PC-9 (cell line): ENCODE measurements around the gene PTPN21. TPM values are rescaled to one million over a fixed set of nuclear protein-coding genes. Genes with fewer than 3 reads are reported as not detected.

Source experiments
- BruUV-seq: library from RNA; stranded (reverse); fragments of 400-500 nt; replicated peaks from 2 replicates; lab custom pipeline; 2021; lab: Mats Ljungman, UMichigan
- CTCF ChIA-PET: fragments of 300-600 bp; sonication (Branson Sonifier 250); formaldehyde crosslinking; loops from one replicate; lab custom pipeline; 2022; ENCODE audit warnings: antibody characterized with exemption; lab: Charles Lee
- POLR2A ChIA-PET: fragments of 300-600 bp; sonication (Branson Sonifier 250); formaldehyde crosslinking; loops from one replicate; lab custom pipeline; 2022; ENCODE audit warnings: antibody characterized with exemption; ENCODE audit not compliant: unreplicated experiment; lab: Charles Lee
- DNase-seq, 2 experiments: peaks; one replicate each; pipeline versions ENCODE4 v3.0.0 to v3.0.0-alpha.2; 2015 to 2022; ENCODE audit warnings: mixed read lengths in 1 of 2
- H2AFZ ChIP-seq: fragments of 200-600 bp; sonication (generic); 2 replicates; pipeline ENCODE4 v1.8.1; 2017; ENCODE audit warnings: antibody characterized with exemption
- H3F3A ChIP-seq: fragments of 200-600 bp; sonication (generic); 2 replicates; pipeline ENCODE4 v1.8.1; 2017; ENCODE audit warnings: antibody characterized with exemption, mild to moderate bottlenecking, low read depth; ENCODE audit not compliant: insufficient read depth
- H3K27ac ChIP-seq: fragments of 200-600 bp; sonication (generic); 2 replicates; pipeline ENCODE4 v1.6.1; 2016; ENCODE audit warnings: mixed run types
- H3K27me3 ChIP-seq: fragments of 200-600 bp; sonication (generic); 2 replicates; pipeline ENCODE4 v1.6.1; 2016; ENCODE audit warnings: low read depth, mixed run types; ENCODE audit not compliant: insufficient read depth
- H3K36me3 ChIP-seq: fragments of 200-600 bp; sonication (generic); 2 replicates; pipeline ENCODE4 v1.6.1; 2016; ENCODE audit warnings: low read depth, mixed run types
- H3K4me1 ChIP-seq: fragments of 200-600 bp; sonication (generic); replicated peaks from 2 replicates; pipeline ENCODE4 v1.6.1; 2016; ENCODE audit warnings: mixed run types; ENCODE audit not compliant: insufficient read depth
- H3K4me2 ChIP-seq: fragments of 200-600 bp; sonication (generic); 2 replicates; pipeline ENCODE4 v1.6.1; 2017; ENCODE audit warnings: mixed run types
- H3K4me3 ChIP-seq: fragments of 200-600 bp; sonication (generic); 2 replicates; pipeline ENCODE4 v1.6.1; 2016; ENCODE audit warnings: mixed run types
- H3K79me2 ChIP-seq: fragments of 200-600 bp; sonication (generic); 2 replicates; pipeline ENCODE4 v1.6.1; 2017; ENCODE audit warnings: low read depth, mixed run types
- H3K9me2 ChIP-seq: fragments of 200-600 bp; sonication (generic); 2 replicates; pipeline ENCODE4 v1.8.1; 2017; ENCODE audit warnings: mild to moderate bottlenecking; ENCODE audit not compliant: insufficient read depth
- H3K9me3 ChIP-seq: fragments of 200-600 bp; sonication (generic); 2 replicates; pipeline ENCODE4 v1.8.1; 2016; ENCODE audit warnings: low read depth; ENCODE audit not compliant: insufficient read depth
- H4K20me1 ChIP-seq: fragments of 200-600 bp; sonication (generic); 2 replicates; pipeline ENCODE4 v1.8.1; 2017; ENCODE audit not compliant: insufficient read depth
- CTCF ChIP-seq: fragments of 200-600 bp; sonication (generic); conservative IDR thresholded peaks from 2 replicates; pipeline ENCODE4 v1.6.1; 2017; ENCODE audit warnings: mixed run types, antibody characterized with exemption, mild to moderate bottlenecking, moderate library complexity
- EZH2 ChIP-seq: fragments of 200-600 bp; sonication (generic); IDR thresholded peaks from 2 replicates; pipeline ENCODE4 v1.8.0; 2017; ENCODE audit warnings: antibody characterized with exemption, low read depth
- intact Hi-C: fragments of 100-400 bp; cut with micrococcal nuclease; formaldehyde crosslinking; loops from one replicate; pipeline ENCODE4 v1.10.0; 2022; ENCODE audit not compliant: unreplicated experiment
- total RNA-seq: library from RNA; stranded (reverse); gene quantifications from 2 replicates; pipeline ENCODE4 v1.2.3, GENCODE V29; 2021

The PTPN21 gene
- total RNA-seq, 1 experiment from 2014 or later, result 4.0 TPM

GRCh38 chr14:88499225-88499624 lies 55.6 kb downstream of the PTPN21 start:
- no peaks in the 10 kb centered on the region for H3K27me3 ChIP-seq
- TF ChIP-seq CTCF, result no peak
- no peak for TF ChIP-seq EZH2
- no peaks in the 10 kb centered on the region for H3K4me1 ChIP-seq
- no peaks in the 10 kb centered on the region for H3K9me3 ChIP-seq
- no peaks in the 10 kb centered on the region for H3K36me3 ChIP-seq
- DNase-seq, result no peak
- ChIA-PET CTCF (no interaction called here), POLR2A (no interaction called here)
- no peak overlapping the region for H3K27ac ChIP-seq
- no peak overlapping the region for H2AFZ ChIP-seq
- no peaks in the 10 kb centered on the region for H3K9me2 ChIP-seq
- no peak overlapping the region for H3K4me3 ChIP-seq
- H3K79me2 ChIP-seq, result no peaks in the 10 kb centered on the region
- H3F3A ChIP-seq, result no peaks in the 10 kb centered on the region
- no peaks in the 10 kb centered on the region for H4K20me1 ChIP-seq
- BruUV-seq, result no TSS peak
- no peak overlapping the region for H3K4me2 ChIP-seq
- intact Hi-C loops, result no loop called here

GRCh38 chr14:88496414-88496813 lies 58.4 kb downstream of the PTPN21 start:
- no peaks in the 10 kb centered on the region for H3F3A ChIP-seq
- no peaks in the 10 kb centered on the region for H3K79me2 ChIP-seq
- intact Hi-C loops, result no loop called here
- H3K9me3 ChIP-seq, result no peaks in the 10 kb centered on the region
- no peak for DNase-seq
- no peaks in the 10 kb centered on the region for H3K36me3 ChIP-seq
- no peak overlapping the region for H2AFZ ChIP-seq
- BruUV-seq, result no TSS peak
- CTCF ChIA-PET, result no interaction called here
- H3K27me3 ChIP-seq, result no peaks in the 10 kb centered on the region
- H3K9me2 ChIP-seq, result no peaks in the 10 kb centered on the region
- POLR2A ChIA-PET, result no interaction called here
- H3K4me3 ChIP-seq, result no peak overlapping the region
- H3K27ac ChIP-seq, result no peak overlapping the region
- TF ChIP-seq EZH2 (no peak), CTCF (no peak)
- H4K20me1 ChIP-seq, result no peaks in the 10 kb centered on the region
- no peak overlapping the region for H3K4me2 ChIP-seq
- no peaks in the 10 kb centered on the region for H3K4me1 ChIP-seq

- no peaks in the 10 kb centered on the region for H3K4me1 ChIP-seq
- DNase-seq, result no peak
- no peak overlapping the region for H2AFZ ChIP-seq
- no peaks in the 10 kb centered on the region for H3K79me2 ChIP-seq
- BruUV-seq, result no TSS peak
- TF ChIP-seq CTCF, result no peak
- TF ChIP-seq EZH2, result no peak
- H3K36me3 ChIP-seq, result no peaks in the 10 kb centered on the region
- CTCF ChIA-PET, result no interaction called here
- no peaks in the 10 kb centered on the region for H4K20me1 ChIP-seq
- H3K9me3 ChIP-seq, result no peaks in the 10 kb centered on the region
- H3K27ac ChIP-seq, result no peak overlapping the region
- H3K4me2 ChIP-seq, result no peak overlapping the region
- H3K4me3 ChIP-seq, result no peak overlapping the region
- POLR2A ChIA-PET, result interaction anchor here (0.5 kb wide), 1 partner anchor 1462 kb away, joined by 6 read pairs; the partner anchor contains the start of gene TDP1
- no peaks in the 10 kb centered on the region for H3K9me2 ChIP-seq
- H3F3A ChIP-seq, result no peaks in the 10 kb centered on the region
- H3K27me3 ChIP-seq, result no peaks in the 10 kb centered on the region
- intact Hi-C loops, result loop anchor here (5.0 kb wide), 1 partner anchor 69 kb away; the partner anchor contains the start of gene ZC3H14
Observed at GRCh38 chr14:88493392-88494185, 61.2 kb downstream of the PTPN21 start.
